HL-60/S4 (cell line): ENCODE results near the gene PSD2.

Source experiments
- in situ Hi-C: fragments of 300-500 bp; cut with MboI; formaldehyde crosslinking; loops from 2 replicates; pipeline ENCODE4 v1.14.3; 2022; ENCODE audit warnings: low sequenced_read_pairs

PSD2 gene

DNA sequence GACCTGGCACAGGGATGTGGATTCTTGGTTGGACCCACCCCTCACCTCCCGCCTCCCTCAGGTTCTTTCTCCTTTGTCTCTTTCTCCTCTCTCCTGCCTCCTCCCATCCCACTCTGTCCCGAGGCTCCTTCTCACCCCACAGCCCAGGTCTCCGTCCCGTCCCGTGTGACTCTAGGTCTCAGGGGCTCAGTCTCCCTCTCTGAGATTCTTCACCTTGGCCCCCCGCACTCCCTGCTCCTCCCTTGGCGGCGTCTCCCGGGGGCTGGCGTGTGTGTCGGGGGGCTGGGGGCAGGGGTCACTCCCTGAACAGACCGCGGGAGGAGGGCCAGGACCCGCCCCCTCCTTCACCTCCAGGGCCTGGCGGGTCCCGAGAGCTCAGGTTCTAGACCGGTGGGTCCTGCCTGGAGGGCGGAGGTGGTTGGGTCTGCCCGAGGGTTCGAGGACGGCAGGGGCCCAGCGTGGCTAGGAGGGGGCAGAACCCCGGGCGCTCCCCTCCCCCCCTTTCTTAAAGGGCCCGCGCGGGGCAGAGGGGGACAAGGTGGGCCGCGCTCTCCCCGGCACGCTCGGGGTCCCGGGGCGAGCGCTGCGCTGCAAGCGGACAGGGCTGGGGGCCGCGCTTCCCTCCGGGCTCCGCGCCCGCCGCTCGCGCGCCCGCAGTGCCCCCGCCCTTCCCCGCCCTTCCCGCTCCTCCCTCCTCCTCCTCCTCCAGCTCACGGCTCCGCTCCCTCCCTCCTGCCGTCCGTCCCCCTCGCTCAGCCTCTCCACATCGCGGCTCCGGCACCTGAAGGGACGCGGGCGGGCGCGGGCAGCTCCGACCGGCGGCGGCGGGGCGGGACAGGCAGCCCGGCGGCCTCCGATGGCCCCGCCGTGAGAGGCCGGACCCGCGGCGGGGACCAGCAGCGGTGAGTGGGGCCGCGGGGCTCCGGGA is at the start of gene PSD2:
PSD2 (plus strand) TSS at position 735 of the 928 bp plus-strand sequence. CDS start 13,633 bp downstream, outside the sequence.
- in situ Hi-C loops, result loop anchor here (25.0 kb wide), 2 partner anchors 167 to 367 kb away; no protein-coding TSS in a partner anchor

DNA sequence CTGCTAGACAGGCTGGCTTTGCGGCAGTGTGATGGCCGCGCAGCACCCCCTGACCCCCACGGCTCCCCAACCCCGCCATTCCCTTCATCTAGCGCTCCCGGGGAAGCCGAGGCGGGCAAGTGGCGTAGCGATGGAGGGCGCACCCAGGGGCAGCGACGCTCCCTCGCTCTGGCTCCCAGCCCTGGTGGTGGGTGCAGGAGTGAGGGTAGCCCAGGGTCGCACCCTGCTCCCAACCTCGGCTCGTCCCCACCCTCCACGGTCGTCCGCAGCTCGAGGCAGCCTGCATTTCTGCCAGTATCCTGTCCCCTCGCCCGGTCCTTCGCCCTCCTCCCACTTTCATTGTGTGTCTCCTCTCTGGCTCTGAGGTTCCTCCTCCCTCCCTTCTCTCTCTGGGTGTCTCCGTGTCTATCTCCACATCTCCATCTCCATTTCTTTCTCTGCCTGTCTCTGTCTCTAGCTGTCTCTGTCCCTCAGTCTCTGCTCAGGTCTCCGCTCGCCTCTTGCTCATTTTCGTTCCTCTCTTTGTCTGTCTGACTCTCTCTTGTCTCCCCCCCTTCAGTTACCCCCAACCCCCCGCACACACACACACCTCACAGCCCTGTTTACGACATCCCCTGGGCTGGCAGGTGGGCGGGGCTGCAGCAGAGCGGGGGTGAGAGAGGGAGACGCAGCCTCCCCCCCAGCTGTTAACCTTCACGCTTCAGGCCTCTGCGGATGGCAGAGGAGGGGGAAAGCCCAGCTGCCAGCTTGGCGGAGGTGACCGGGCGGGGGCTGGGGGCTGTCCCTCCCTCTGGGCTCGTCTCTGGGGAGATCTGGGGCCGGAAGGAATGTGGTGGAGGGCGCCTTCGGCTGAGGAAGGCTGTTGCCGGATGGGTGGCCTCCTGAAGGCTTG is 48.7 kb upstream of the PSD2 start:
- in situ Hi-C loops, result no loop called here

DNA sequence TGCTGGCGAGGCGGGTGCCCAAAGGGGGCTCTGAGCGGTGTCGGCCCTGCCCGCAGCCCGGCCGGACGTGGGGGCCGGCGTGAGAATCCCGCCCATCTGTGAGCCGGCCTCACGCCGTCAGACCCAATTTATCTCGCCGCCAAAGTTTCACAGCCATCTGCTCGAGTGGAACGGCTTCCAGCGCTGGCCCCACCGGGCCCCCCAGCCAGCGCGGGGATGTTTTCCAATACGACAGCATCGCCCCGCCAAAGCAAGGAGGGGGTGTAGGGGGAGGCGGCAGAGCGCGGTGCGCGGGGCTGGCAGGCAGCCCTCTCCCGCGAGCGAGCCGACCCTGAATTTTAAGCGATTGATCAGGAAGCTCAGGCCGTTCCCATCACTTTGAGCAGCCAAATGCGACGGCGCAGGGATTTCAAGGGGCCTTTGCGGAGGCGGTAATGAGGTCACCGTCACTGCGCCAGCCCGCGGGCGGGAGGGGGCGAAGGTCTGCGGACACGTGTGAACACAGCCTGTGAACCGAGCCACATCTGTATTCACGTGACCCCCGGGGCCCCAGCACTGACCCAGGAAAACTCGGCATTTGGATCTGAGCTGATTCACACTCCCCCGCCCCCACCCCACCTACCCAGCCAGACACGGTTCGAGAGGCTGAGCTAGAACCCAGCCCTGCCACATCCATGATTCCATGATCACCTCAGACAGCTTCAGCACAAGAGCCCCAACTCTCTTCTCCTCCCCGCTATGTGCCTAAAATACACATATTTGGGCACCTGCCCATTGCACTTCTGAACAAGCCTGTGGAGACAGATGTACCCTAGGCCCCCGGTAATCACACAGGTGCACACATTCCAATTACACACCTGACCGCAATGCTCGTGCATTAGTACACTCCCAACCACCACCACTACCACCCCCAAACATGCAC is 47.8 kb upstream of the PSD2 start:
- in situ Hi-C loops, result no loop called here

DNA sequence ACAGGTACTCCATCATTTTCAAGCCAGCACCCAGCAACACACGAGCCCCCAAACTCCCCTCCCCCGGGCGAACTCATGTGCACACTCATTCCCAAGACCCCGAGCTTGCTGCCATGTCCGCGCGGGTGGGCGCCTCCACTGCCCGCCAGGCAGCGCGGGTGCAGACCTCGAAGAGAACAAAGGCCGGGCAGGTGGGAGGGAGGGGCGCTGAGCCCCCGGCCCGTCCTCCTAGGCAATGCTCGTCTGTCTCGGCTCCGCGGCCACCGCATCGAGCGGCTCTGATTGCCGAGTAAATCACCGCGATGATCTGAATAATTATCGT is 47.1 kb upstream of the PSD2 start:
- in situ Hi-C loops, result no loop called here

DNA sequence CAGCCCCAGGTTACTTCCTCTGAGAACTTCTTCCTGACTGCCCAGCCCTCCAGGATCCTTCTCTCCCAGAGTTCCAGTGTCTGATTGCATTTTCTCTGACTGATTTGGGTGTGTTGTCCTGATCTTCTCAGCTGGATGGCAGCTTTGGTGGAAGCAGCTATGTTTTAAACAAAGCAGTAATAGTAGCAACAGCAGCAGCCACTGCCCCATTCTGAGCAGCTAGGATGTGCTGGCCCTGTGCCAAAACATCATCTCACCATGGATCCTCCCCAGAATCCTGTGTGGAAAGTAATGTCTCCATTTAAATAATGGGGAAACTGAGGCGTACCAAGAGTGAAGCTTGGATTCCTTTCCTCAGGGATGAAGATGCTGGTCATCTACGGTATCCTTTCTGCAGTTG is 46.4 kb upstream of the PSD2 start:
- in situ Hi-C loops, result no loop called here

DNA sequence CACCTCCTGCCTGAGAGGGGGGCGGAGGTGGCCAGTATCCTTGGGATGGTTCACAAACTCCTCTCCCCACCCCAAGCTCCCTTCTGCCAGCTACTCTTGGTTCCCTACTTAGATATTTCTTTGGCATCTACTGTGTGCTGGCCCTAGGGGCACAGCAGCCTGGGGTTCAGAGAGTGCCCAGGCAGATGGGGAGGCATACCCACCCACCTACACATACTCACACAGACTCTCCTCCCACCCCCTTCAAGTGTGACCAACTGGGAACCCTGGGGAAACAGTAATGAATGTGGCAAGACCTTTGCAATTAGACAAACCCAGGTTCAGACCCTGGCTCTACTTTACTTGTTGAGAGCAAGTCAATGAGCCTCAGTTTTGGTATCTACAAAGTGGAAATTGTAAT is 44.4 kb upstream of the PSD2 start:
- in situ Hi-C loops, result no loop called here

DNA sequence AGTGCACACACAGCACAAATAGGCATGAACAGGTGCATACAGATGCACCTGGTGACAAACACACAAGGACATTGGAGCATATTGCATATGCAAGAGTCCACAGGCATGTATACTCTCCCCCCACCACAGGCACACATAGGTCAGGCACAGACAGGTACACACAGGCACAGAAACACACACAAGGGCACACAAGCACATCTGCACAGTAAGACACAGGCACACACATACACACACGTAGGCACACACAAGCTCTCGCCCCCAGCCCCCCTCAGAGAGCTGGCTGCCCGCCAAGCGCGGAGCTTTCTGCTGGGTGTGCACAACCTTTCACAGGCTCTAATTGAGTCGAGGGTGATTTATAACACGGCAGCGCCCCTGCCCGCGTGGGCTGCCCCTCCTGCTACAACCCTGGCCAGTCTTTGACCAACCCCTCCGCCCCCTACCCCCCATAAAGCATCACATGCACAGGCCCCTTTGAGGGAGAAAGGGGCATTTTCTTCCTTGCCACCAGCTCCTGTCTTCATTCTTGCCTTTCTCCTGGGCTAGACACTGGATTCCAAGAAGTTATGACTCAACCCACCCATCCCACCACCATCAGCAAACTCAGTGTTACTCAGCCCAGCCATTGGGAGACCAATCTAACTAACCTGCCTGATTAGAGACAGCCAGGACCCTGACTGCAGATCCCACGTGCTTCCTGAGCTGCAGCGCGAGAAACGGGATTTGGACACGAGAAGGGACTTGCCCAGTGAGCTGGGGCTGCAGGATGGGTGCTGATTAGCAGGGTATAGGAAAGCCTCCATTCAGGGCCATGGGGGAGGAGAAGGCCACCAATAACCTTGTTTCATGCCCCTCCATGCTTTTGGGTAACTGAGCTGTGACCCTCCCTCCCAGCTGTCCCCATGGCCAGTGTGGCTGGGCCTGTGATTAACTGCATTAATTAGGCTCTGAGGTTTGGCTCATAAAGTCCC is 42.8 kb upstream of the PSD2 start:
- in situ Hi-C loops, result no loop called here

DNA sequence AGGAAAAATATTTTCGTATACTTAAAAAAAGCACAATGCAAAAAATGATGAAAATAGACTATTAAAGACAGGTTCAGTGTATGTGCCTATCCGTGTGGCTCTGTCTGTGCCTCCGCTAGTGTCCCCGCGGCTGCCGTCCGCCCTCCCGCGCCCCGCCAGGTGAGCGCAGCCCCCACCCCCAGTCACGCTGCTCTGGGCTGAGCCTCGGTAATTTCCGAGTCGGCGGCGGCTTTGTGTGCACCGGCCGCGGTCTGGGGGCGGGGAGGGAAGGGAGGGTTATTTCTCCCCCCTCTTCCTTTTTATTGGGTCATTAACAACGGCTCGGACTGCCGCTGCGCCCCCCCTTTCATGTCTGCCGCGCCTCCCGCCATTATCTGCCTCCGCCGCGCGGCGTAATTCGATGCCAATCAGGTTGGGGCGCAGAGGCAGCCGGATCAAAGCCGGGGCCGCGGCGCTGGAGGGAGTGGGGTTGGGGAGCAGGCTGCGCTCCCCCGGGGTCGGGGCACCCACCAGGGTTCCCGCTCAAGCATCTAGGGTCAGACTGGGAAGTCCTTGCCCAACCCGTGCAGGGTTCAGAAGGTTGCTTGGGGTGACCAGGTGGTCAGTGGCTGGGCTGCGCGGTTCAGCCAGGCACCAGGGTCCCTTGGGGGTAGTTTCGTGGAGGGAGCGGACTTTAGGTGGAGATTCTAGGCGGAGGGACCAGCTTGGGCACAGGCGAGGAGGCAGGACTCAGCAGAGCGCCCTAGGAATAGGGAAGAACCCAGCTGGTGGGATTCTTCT is 39.5 kb upstream of the PSD2 start:
- in situ Hi-C loops, result no loop called here

DNA sequence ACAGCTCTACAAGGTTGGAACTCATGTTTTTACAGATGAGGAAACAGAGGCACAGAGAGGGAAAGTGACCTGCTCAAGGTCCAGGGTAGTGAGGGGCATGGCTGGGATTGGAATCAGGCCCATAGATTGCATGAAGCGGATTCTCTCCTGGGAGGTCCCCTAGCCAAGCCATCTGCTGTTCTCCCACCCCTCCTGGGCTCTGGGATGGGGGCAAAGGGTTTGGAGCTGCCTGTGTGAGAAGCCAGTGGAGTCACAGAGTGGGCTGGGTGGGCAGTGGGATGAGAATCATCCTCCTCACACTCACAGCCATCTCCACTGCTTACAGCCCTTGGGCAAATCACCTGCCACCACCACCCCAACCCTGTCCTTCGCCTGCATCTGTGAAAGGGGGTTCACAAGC is 38.6 kb upstream of the PSD2 start:
- in situ Hi-C loops, result no loop called here

DNA sequence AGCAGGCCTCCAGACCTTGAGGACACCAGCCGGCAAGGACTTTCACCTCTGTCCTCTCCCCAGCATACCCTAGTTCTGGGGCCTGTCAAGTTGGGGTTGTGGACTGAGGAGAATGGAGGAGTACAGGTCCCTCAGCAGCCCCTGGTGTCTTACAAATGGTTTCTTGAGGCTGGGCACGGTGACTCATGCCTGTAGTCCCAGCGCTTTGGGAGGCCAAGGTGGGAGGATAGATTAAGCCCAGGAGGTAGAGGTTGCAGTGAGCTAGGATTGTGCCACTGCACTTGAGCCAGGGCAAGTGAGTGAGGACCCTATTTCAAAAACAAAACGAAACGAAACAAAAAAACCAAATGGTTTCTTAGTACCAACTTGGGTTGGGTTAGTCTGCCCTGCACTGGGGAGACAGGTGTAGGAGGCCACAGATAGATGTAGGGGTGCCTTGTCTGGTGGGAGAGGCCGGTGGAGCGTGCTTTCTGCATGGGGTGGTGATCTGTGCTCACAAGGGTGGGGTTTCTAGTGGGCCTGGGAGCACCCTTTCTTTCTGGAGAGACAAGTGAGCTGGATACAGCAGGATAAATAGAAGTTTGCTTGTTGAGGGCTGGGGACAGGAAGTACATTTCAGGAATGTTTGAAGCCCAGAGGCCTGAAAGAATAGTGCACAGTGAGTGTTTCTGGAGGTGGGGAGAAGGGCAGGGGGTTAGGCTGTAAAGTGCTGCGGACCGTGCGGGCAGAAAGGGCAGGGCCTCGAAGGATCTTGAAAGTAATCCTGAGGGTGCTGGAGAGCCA is 37.7 kb upstream of the PSD2 start:
- in situ Hi-C loops, result no loop called here

DNA sequence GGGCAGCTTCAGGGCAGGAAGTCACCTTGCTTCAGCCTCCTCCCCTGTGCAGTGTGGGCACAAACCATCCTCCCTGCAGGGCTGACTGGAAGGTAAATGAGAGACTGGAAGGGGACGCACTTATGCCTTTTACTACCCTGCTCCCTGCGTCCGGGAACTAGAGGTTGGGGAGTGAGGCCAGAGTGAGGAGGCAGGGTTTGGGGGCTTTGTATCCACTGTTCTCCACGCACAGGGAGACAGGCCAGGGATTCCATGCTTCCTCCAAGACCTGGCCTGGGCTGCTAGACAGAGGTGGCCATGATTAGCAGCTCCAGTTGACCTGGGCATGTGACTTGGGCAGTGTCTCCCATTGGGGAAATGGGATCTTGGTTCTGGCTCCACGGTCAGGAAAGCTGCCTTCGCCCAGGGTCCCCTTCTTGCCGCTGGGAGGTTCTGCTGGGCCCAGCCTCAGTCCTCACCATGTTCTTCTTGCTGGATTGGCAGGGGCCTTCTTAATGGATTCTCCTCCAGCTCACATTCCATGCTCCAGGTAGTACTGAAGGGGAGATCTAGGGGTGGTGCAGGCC is 37.0 kb upstream of the PSD2 start:
- in situ Hi-C loops, result no loop called here

DNA sequence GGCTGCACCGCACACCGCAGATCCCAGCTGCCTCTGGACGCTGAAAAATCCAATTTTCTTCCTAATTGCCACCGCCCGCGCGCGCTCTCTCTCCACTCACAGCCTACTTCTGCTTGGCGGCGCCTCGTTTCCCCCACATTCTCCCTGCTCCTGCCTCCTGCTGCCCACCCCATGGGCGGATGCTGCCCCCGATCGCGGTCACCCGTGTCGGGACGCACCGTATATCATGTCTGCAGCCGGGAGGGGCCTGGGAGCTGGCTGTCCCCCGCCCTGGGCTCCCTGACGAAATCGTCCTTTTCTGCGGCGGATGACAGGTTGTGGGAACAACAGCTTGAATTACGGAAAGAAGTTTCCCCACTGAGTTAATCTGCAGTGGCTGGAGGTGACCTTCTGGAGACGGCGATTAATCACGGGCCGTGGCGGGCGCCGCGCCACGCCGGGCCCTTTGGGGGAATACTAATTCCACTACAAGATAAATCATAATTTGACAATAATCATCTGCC is 36.3 kb upstream of the PSD2 start:
- in situ Hi-C loops, result no loop called here

DNA sequence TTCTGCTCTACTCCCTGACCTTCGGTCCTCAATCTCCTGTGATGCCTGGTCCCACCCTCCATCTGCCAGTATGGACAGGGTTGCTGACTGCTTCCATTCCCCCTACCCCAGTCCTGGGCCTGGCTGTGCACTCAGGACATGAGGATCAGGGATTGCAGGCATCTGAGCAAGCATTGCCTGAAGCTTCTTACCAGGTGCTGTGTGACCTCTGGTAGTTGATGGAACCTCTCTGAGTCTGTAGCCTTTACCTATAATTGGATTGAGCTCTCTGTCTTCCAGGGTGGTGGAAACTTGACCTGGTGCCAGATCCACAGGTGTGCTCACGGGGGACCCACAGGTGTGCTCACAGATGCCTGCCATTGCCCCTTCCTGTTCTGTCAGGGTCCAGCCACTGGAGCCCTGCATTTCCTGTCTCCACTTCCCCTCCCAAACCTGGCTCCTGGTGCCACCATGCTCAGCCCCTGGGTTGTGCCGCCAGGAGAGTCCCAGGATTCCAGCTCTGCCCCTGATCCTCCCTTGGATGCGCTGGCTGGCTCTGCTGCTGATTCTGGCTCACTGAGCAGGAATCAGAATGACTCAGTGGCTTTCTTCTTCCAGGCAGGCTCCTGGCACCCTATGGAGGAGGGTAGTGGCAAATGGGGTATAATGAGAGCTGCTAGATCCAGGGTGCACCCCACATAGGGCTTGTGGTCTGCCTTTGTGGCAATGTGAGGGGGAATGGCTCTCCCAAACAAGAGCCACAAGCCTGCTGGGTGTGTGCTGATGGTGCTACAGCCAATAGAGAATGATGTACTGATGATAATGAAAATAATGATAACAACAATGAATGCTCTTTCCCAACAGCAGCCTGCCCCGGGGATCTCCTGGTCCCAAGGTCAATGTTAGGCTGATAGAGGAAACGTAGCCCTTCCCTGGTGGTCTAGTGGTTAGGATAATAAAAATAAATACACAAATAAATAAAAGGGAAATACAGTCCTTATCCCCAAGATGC is 35.2 kb upstream of the PSD2 start:
- in situ Hi-C loops, result loop anchor here (10.0 kb wide), 2 partner anchors 116 to 336 kb away; partner anchors contain the start of gene CXXC5

DNA sequence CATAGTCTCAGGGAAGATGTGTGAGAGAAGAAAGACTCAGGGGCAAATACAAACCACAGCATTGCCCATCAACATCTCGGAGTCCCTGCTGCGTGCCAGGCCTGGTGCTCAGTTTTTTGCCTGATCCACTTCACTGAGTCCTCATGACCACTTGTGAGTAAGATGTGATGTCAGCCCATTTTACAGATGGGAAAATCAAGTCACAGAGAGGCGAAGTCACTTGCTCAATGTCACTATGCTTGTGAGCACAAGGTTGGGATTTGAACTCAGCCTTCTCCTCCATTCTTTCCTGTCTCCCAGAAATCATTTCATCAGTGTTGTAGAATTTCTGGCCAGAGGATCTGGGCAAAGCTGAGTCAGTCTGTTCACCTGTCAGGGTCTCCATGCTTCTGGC is 34.6 kb upstream of the PSD2 start:
- in situ Hi-C loops, result loop anchor here (10.0 kb wide), 2 partner anchors 116 to 336 kb away; partner anchors contain the start of gene CXXC5

DNA sequence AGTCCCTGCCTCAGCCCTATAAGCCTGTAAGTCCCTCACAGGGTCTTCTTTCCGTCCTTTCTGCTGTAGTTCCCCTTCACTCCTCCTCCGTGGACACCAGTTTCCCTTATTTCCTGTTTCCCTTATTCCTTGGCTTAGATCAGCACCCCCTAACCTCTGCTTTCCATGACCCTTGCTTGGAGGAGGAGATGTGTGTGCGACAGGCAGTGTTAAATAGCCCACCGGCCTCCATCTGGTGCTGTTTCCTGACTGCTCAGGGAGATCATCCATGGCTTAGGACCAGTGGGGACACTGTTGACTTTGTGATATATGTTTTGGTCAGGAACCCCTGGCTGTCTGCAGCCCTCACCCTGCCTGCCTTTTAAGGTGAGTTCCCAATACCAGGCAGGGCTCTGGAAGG is 34.1 kb upstream of the PSD2 start:
- in situ Hi-C loops, result loop anchor here (10.0 kb wide), 2 partner anchors 117 to 337 kb away; partner anchors contain the start of gene CXXC5

DNA sequence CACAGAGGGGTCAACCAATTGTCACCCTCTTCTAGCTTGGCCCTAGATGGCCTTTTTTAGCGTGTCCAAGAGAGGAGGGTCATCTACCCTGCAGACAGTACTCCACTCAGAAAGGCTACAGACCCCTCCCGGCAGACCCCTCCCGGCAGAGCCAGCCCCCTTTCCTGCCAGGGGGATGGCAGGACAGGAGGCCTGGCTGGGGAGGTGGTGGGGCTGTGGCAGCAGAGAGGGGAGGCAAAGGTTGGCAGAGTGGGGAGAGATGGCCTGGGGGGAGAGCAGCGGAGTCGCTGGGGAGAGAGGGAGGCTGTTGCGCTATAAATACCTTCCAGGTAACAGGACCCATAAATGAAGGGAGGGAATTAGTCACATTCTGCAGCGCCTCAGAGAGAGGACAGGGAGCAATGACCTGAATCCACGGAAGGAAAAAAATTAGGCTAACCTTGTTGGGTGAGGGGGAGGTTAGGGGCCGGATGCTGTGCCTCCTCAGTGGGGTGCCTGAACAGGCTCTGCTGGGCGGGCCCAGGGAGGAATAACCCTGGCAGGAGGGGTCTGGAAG is 32.9 kb upstream of the PSD2 start:
- in situ Hi-C loops, result loop anchor here (10.0 kb wide), 2 partner anchors 118 to 338 kb away; partner anchors contain the start of gene CXXC5
